Spleen (tissue), 11 donors: Measurements from ENCODE around the gene USP34. TPM values are rescaled to one million over a fixed set of nuclear protein-coding genes. Genes with fewer than 3 reads are reported as not detected.
"Not testable (repeated sequence)": the region's sequence is repeated elsewhere in the genome, so short reads cannot be mapped to it uniquely, and the experiment has no call there.

ENCODE experiments used
- DNase-seq: peaks from one replicate; pipeline ENCODE4 v3.0.0-alpha.2; 2020
- H3K27ac ChIP-seq, 8 donors: fragments of 200-600 bp; sonication (generic) in 7 of 8; 1 replicate in 4 of 8; 2 replicates in 4 of 8; pipeline versions ENCODE4 v1.5.0 to v1.8.0; 2016 to 2021; ENCODE audit warnings: inconsistent platforms in 4 of 8, mild to moderate bottlenecking in 4 of 8, moderate library complexity in 1 of 8
- H3K27me3 ChIP-seq, 7 donors: fragments of 200-600 bp; sonication (generic) in 6 of 7; replicated peaks in 1 of 7; 1 replicate in 4 of 7; 2 replicates in 3 of 7; pipeline versions ENCODE4 v1.5.0 to v1.8.0; 2016 to 2021; ENCODE audit warnings: inconsistent platforms in 3 of 7, mild to moderate bottlenecking in 1 of 7
- H3K36me3 ChIP-seq, 6 donors: fragments of 200-600 bp; sonication (generic) in 5 of 6; 1 replicate in 4 of 6; 2 replicates in 2 of 6; pipeline versions ENCODE4 v1.5.0 to v1.8.0; 2016 to 2021; ENCODE audit warnings: inconsistent platforms in 2 of 6
- H3K4me1 ChIP-seq, 6 donors: fragments of 200-600 bp; sonication (generic) in 5 of 6; 1 replicate in 3 of 6; 2 replicates in 3 of 6; pipeline versions ENCODE4 v1.5.0 to v1.8.0; 2016 to 2021; ENCODE audit warnings: inconsistent platforms in 3 of 6
- H3K4me3 ChIP-seq, 8 donors: fragments of 200-600 bp; sonication (generic) in 7 of 8; 1 replicate in 4 of 8; 2 replicates in 4 of 8; pipeline versions ENCODE4 v1.5.0 to v1.8.0; 2016 to 2021; ENCODE audit warnings: inconsistent platforms in 4 of 8, mild to moderate bottlenecking in 4 of 8, moderate library complexity in 2 of 8
- H3K9me3 ChIP-seq, 8 donors: fragments of 200-600 bp; sonication (generic) in 7 of 8; 1 replicate in 4 of 8; 2 replicates in 4 of 8; pipeline versions ENCODE4 v1.5.0 to v1.8.0; 2016 to 2021; ENCODE audit warnings: inconsistent platforms in 4 of 8
- POLR2A ChIP-seq, 3 donors: fragments of 450-650 bp; IDR thresholded peaks; one replicate each; pipeline ENCODE4 v1.5.1; 2017; ENCODE audit warnings: antibody characterized with exemption in 3 of 3, mild to moderate bottlenecking in 1 of 3
- POLR2AphosphoS5 ChIP-seq, 3 donors: sonication (generic); formaldehyde crosslinking; IDR thresholded peaks; one replicate each; pipeline ENCODE4 v1.5.1; 2017; ENCODE audit warnings: antibody characterized with exemption in 3 of 3
- WGBS, 5 donors: extraction: QIAGEN DNeasy Blood & Tissue Kit in 3 of 5; methylation state at CpG; one replicate each; pipeline versions ENCODE4 v1.1.5 to v1.1.7; 2013 to 2018; 5-methylcytosine and 5-hydroxymethylcytosine counted together
- intact Hi-C: fragments of 100-400 bp; cut with DNase I; formaldehyde crosslinking; loops from one replicate; pipeline ENCODE4 v1.15.0; 2023; ENCODE audit warnings: low total_unique reads
- polyA plus RNA-seq, 3 donors: library from polyadenylated mRNA; stranded (reverse); fragments of 200-250 nt; gene quantifications; one replicate each; pipeline ENCODE4 v1.2.1, GENCODE V29; 2013
- total RNA-seq, 7 donors: library from RNA; depleted of rRNA in 3 of 7; stranded (reverse); fragments of >200 nt in 3 of 7; fragmentation: NEBNext Ultra II Directional in 4 of 7; extraction: Animal tissue kit (Norgen Biotek cat#: 25700) in 4 of 7; gene quantifications; one replicate each; pipeline versions ENCODE4 v1.1.0 to v1.2.1, GENCODE V29; 2016 to 2021
- TF ChIP-seq, protein P1 (sequence below), 11 experiments: fragments of 200-600 bp in 7 of 11; fragments of 450-650 bp in 4 of 11; sonication (generic) in 4 of 11; IDR thresholded peaks in 8 of 11; conservative IDR thresholded peaks in 3 of 11; 1 replicate in 7 of 11; 2 replicates in 4 of 11; pipeline versions ENCODE4 v1.4.0 to v1.8.0; 2016 to 2021; ENCODE audit warnings: antibody characterized with exemption in 11 of 11, inconsistent platforms in 4 of 11, mild to moderate bottlenecking in 1 of 11
- donor health status: healthy with polysubstance abuse.
- donor health status: DM: no; HTN: no; CAD: no; lungs with moderate emphysema.
- donor health status: DM: no; HTN: no; CAD: no.
- donor health status: Bipolar disorder and iron deficiency.
- donor health status: healthy.
- donor health status: DM: no; HTN: no; CAD: no.
- donor health status: DM: yes; HTN: yes; CAD: no.

The USP34 gene
- total and polyA plus RNA-seq, 10 donors = 52.1 to 222 (median 142) TPM

DNA sequence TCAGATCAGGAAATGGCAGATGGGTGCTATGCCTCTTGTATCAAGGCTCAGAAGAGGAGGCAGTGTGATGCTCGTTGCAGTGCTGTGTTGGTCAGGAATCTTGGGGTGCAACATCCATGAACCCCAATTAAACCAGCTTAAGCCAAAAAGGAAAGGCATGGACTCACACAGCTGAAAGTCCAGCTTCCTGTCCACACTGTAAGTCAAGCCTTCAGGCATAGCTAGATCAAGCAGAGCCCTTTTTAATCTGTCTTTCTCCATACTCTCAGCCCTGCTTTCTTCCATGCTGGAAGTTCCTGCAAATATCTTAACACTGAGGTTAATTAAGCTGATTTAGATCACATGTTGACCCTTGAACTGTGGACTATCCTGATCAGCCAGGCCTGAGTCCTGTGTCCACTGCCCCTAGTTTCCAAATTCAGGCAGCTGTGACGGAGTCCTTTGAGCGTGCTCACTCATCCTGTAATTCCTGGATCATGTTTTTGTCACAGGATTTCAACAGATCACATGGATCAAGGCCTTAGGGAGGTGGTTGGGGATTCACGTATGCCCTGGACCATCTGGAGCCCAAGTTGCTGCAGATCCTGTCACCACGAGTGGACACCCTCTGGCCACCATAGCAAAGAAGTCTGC is 313.4 kb downstream of the USP34 start:
- TF ChIP-seq POLR2AphosphoS5 (IDR thresholded peaks at IDR 0.05) = no peak
- TF ChIP-seq, protein P1, sequence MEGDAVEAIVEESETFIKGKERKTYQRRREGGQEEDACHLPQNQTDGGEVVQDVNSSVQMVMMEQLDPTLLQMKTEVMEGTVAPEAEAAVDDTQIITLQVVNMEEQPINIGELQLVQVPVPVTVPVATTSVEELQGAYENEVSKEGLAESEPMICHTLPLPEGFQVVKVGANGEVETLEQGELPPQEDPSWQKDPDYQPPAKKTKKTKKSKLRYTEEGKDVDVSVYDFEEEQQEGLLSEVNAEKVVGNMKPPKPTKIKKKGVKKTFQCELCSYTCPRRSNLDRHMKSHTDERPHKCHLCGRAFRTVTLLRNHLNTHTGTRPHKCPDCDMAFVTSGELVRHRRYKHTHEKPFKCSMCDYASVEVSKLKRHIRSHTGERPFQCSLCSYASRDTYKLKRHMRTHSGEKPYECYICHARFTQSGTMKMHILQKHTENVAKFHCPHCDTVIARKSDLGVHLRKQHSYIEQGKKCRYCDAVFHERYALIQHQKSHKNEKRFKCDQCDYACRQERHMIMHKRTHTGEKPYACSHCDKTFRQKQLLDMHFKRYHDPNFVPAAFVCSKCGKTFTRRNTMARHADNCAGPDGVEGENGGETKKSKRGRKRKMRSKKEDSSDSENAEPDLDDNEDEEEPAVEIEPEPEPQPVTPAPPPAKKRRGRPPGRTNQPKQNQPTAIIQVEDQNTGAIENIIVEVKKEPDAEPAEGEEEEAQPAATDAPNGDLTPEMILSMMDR (IDR thresholded peaks at IDR 0.05 in 8 of 11, conservative IDR thresholded peaks at IDR 0.05 in 3 of 11) = no peak
- TF ChIP-seq POLR2A (IDR thresholded peaks at IDR 0.05) = no peak
- no peak overlapping the region for H3K27ac ChIP-seq
- H3K27me3 ChIP-seq = no peaks in the 10 kb centered on the region
- H3K9me3 ChIP-seq = peaks cover 0 to 16% (median 3%) of the 10 kb centered on the region in 8 donors
- WGBS, 5 donors = 73 to 98% (median 92%) methylated on average over 4 to 5 of the region's 5 CpGs
- DNase-seq = peak; percentile 30
- intact Hi-C loops = no loop called here
- peaks cover 0 to 48% (median 11%) of the 10 kb centered on the region in 6 donors for H3K36me3 ChIP-seq
- H3K4me3 ChIP-seq = no peak overlapping the region
- peaks cover 0 to 12% (median 0%) of the 10 kb centered on the region in 6 donors for H3K4me1 ChIP-seq

DNA sequence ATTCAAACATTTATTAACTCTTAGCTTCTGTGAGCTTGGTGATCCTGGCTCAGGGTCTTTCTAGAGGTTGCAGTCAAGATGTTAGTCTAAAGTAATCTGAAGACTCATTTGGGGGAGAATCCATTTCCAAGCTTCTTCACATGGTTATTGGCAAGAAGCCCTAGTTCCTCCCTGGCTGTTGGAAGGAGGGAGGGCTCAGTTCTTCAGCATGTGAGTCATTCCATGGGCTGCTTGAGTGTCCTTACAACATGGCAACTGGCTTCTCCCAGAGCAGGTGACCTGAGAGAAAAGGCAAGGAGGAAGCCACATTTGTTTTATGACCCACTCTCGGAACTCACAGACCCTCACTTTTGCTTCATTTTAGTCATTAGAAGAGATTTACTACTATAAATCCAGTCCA is 319.5 kb downstream of the USP34 start:
- H3K27ac ChIP-seq = no peak overlapping the region
- H3K27me3 ChIP-seq = no peaks in the 10 kb centered on the region
- TF ChIP-seq POLR2AphosphoS5 (IDR thresholded peaks at IDR 0.05) (no peak), POLR2A (IDR thresholded peaks at IDR 0.05) (no peak)
- TF ChIP-seq, protein P1 (IDR thresholded peaks at IDR 0.05 in 8 of 11, conservative IDR thresholded peaks at IDR 0.05 in 3 of 11) = no peak
- peaks cover 0 to 5% (median under 1%) of the 10 kb centered on the region in 6 donors for H3K4me1 ChIP-seq
- no peaks in the 10 kb centered on the region for H3K9me3 ChIP-seq
- no peak for DNase-seq
- no peak overlapping the region for H3K4me3 ChIP-seq
- intact Hi-C loops = no loop called here
- H3K36me3 ChIP-seq = peaks cover 0 to 40% (median 14%) of the 10 kb centered on the region in 6 donors
- 88 to 100% (median 95%) methylated on average over 1 of the region's 1 CpG for WGBS, 5 donors

DNA sequence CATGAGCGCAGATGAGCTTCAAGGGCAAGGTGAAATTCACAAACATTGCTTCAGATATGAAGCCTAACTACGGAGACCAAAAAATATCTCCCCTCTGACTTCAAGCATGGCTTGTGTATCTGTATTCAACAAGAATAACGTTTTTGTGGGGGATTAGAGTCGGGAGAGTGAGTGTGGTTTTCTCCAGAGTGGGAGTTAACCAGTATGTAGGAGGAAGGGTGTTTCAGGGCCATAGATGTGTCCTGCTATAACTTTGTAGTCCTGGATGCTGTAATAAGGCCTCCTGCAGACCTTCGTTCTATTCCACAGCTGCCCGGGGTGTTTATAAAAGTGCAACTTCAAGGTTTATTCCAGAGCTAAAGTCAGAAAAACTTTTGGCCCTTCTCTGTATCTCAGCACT is 321.8 kb downstream of the USP34 start:
- Histone ChIP-seq H3K4me3 (no peak overlapping the region), H3K4me1 (peaks cover 0 to 26% (median 15%) of the 10 kb centered on the region in 6 donors), H3K9me3 (no peaks in the 10 kb centered on the region), H3K27ac (no peak overlapping the region), H3K27me3 (no peaks in the 10 kb centered on the region), H3K36me3 (peaks cover 0 to 40% (median 14%) of the 10 kb centered on the region in 6 donors)
- DNase-seq = no peak
- no peak for TF ChIP-seq POLR2AphosphoS5 (IDR thresholded peaks at IDR 0.05)
- TF ChIP-seq, protein P1 (IDR thresholded peaks at IDR 0.05 in 8 of 11, conservative IDR thresholded peaks at IDR 0.05 in 3 of 11) = no peak
- no peak for TF ChIP-seq POLR2A (IDR thresholded peaks at IDR 0.05)
- intact Hi-C loops = no loop called here
- 87 to 94% (median 91%) methylated on average over 6 of the region's 6 CpGs for WGBS, 5 donors

DNA sequence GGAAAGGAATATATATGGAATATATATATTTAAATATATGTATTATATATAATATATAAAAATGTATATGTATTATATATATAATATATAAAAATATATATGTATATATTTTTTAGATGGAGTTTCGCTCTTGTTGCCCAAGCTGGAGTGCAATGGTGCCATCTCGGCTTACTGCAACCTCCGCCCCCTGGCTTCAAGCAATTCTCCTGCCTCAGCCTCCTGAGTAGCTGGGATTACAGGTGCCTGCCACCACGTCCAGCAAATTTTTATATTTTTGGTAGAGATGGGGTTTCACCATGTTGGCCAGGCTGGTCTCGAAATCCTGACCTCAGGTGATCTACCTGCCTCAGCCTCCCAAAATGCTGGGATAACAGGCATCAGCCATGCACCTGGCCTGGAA is 322.8 kb downstream of the USP34 start:
- peaks cover 0 to 45% (median 14%) of the 10 kb centered on the region in 6 donors for H3K36me3 ChIP-seq
- H3K27ac ChIP-seq, H3K27me3 ChIP-seq, H3K4me3 ChIP-seq, intact Hi-C loops, H3K9me3 ChIP-seq: not testable (repeated sequence)
- peak; percentile 18 for DNase-seq
- peaks cover 0 to 29% (median 15%) of the 10 kb centered on the region in 6 donors for H3K4me1 ChIP-seq
- 94 to 99% (median 95%) methylated on average over 5 of the region's 5 CpGs for WGBS, 5 donors
